ENCODE measurements around the gene DCTPP1.
"Not testable (repeated sequence)": the region's sequence is repeated elsewhere in the genome, so short reads cannot be mapped to it uniquely, and the experiment has no call there.

Gene DCTPP1

DNA sequence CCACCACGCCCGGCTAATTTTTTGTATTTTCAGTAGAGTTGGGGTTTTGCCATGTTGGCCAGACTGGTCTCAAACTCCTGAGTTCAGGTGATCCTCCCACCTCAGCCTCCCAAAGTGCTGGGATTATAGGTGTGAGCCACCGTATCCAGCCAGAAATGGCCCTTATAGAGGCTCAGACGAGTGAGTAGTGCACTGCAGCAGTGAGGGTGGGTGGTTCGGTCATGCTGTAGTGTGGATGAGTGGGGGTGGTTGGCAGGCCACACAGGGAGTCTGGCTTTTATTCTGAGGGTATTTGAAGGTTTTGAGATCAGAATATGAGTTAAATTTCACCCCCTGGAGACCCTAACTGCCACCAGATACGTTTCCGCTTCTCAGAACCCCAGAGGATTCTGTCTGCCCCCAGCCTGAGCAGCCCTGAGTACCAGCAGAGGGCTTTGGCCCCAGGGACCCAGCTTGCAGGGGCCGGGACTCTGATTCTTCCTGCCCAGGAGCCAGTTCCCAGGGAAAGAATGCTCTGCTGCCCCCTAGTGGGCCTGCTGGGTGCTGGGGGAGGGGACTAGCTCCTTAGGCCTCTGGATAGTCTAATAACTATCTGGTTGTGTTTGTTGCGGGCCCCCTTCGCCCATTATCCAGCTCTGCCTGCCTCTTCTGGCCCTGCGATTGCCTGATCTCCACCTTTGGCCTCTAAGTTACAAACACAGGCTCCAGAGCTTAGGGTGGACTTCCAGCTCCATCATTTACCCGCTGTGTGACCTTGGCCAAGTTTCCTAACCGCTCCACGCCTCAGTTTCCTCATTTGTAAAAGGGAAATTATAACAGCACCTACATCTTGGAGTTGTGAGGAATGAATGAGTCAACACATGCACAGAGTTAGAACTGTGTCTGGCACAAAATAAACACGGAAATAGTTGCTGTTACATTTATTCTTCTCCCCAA, 20.4 kb downstream of the DCTPP1 start:
- DNase-seq = no peak

GRCh38 chr16:30407804-30408534, 21.9 kb downstream of the DCTPP1 start:
- DNase-seq = no peak

DNA sequence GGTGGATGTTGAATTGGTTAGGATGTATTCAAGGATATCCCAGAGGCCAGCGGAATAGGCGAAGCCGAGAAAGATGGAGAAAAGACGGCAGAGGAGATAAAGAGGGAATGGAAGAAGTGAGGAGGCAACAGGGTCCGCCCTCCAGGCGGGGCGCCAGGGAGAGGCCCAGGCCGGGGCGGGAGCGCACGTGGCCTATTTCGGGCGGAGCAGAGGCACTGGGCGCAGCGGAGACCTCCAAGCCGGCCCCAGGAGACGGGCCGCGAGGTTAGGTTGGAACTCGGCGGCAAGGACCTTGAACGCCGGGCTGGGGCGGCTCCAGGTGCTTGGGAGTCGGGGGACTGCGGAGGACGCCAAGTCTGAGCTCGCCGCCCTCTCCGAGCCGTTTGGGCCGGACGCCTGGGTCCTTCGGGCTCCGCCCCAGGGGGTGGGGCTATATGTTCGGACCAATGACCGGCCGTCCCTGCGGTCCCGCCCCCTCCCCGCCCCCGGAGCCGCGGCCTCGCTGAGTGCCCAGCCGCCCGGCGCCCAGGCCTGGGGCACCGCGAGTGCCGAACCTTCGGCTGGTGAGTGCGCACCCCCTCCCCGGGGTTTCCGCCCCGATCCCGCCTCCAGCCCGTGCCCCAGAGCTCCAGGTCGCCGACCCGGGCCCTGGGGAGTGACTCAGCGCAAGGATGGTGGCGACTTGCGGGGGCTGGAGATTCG, 22.6 kb downstream of the DCTPP1 start, which contains the start of gene ZNF771:
TSS of gene ZNF771 (plus strand) at position 505 of the 702 bp plus-strand sequence. CDS start 448 bp downstream, outside the sequence.
- DNase-seq = peak; percentile 90

- DNase-seq = no peak
Measured at GRCh38 chr16:30406795-30407101, 23.1 kb downstream of the DCTPP1 start.

GRCh38 chr16:30401768-30402425, 27.9 kb downstream of the DCTPP1 start:
- no peak for DNase-seq

DNA sequence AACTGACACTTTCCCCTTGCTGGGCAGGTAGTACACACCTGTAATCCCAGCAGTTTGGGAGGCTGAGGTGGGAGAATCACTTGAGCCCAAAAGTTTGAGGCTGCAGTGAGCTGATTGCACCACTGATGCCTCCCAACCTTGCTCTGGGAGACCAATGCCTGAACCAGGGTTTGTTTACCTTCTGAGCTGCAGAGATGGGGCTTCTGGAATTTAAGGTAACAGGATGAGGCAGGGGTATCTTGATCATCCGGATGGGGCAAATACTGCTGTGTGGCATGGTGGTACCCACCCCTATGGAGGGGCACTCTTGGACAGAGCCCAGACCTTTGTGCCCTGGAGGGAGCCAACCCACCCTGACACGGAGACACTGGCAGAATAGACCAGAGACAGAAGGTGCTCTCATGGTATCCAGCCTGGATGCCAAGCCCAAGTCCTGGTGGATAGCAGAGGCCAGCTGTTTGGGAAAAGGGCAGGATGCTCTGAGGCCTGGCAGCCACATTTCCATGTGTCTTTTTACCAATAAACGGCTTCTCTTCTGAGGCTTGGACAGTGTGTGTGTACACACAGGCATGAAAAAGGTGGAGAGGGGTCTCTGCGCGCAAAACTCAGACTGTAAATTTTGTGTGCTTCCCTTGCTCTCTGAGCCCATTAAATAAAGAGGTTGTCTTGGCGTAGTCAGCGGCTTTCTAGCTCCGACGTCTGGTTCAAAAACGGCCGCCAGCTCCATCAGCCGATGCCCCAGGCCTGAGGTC, 30.2 kb downstream of the DCTPP1 start:
- DNase-seq = no peak

- no peak for DNase-seq
Measured at GRCh38 chr16:30398661-30399434, 31.0 kb downstream of the DCTPP1 start.

GRCh38 chr16:30397776-30398660, 31.8 kb downstream of the DCTPP1 start:
- DNase-seq = no peak

DNA sequence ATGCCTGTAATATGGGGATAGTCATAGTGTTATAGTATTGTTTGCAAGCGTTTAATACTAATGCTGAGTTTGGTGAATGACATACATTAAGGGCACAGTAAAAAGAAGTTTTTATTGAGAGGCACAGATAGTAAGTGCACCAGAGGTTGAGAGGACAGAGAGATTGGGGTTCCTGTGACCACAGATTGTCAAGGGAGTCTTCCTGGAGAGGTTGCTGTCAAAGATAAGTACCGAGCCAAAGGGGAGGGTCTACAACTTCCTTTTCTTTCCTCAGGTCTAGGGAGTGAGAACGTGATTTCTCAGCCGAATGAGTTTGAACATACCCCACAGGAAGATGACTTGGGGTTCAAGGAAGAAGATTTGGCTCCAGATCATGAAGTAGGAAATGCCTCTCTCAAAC, 32.8 kb downstream of the DCTPP1 start:
- no peak for DNase-seq

GRCh38 chr16:30396627-30397026, 33.2 kb downstream of the DCTPP1 start:
- not testable (repeated sequence) for DNase-seq

GRCh38 chr16:30395992-30396585, 33.7 kb downstream of the DCTPP1 start:
- DNase-seq = no peak

DNA sequence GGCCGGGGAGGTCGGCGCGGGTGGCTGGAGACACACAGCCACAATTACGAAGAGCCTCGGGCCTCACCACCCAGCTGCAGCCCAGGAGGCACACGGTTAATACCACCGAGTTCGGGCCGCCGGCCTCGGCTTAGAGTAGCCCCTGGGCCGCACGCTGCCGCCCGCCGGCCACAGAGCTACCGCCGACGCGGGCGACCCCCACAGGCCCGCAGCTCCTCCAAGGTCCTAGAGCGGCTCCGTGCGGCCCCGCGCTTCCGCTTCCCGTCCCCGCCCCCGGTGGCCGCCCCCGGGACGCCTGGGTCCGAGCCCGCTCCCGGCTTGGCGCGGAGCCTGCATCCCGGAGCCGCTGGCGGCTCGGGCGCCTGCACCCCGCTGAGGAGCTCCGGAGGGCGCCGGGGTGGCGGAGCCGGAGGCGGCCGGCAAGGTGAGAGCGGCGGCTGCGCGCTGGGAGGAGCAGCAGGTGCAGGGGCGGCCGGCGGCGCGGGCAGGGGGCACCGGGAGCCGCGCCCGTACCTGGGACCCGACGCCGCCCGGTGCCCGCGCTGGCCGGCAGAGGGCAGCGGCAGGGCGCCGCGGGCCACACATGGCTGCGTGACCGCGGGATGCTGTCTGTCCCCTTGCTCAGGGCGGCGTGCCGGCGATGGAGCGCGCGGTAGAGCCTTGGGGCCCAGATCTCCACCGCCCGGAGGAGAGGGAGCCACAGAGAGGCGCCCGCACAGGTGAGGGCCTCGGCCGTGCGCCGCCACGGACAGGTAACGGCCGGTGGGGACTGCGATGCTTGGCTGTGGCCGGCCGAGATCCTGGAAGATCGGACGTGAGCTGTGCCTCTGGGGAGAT, 34.5 kb downstream of the DCTPP1 start, which contains the start of gene ZNF48:
TSS of gene ZNF48 (plus strand) at position 266 of the 837 bp plus-strand sequence. CDS start at position 641, 375 bp downstream.
- DNase-seq = peak; percentile 29

DNA sequence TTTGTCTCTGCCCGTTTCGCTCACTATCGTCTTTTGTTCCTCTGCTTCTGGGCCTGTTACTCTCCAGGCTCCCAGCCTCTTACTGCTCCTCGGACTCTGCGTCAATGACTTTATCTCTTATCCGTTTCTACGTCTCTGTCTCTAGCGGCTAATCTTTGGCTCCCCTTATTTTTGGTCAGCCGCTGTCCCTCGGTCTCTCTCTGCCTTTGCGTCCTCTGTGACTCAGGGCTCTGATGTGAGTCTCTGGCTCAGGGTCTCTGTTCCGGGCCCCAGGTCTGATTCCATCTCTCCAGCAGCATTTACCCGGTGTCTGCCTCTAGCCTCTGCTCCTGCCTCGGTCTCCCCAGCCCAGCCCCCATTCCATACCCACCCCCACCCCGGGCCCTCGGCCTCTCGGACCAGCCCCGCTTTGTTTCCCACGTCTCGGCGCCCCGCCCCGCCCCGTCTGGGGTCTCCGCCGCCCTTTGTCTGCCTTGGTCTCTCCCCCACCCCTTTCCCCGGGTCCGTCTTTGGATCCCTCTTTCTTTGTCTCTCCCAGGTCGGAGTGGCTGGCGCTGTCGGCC, 35.2 kb downstream of the DCTPP1 start:
- no peak for DNase-seq

GRCh38 chr16:30383521-30383920, 46.3 kb downstream of the DCTPP1 start:
- no peak for DNase-seq

DNA sequence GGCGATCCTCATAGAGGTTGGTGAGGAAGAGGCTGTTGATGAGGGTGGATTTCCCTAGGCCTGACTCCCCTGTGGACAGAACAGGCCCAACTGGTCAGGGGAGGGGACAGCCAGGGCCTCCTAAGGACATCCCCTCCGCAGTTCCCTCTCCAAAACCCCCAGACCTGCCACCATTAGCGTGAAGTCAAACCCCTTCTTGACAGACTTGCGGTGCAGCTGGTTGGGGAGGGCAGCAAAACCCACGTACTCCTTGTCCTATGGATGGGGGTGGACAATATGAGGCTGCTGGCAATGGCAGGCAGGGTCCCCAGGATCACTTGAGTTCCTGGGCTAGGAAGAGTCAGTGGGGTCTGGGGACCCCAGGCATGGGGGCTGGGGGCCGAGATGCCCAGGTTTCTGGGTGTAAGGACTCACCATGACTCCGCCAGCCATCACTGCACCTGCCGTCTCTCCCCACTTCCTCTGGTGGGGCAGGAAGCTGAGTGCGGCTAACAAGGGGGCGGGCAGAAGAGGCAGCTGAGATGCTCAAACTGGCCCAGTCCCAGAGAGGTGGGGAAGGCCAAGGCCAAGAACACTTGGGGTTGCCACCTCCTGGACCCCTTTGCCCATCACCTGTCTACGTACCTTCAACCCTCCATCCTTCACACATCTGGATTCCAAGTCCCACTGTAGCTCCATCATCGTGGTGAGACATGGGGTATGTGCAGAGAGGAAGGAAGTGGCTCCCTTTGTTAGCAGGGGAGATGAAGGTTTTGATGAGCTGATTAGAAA, 47.5 kb downstream of the DCTPP1 start, which contains the start of gene SEPTIN1:
TSS of gene SEPTIN1 (minus strand) at position 451 of the 771 bp plus-strand sequence. CDS start at position 432, 19 bp downstream.
- no peak for DNase-seq

GRCh38 chr16:30381291-30382041, 48.4 kb downstream of the DCTPP1 start:
- no peak for DNase-seq
